ENCODE results near the gene CARMIL3. TPM values are rescaled to one million over a fixed set of nuclear protein-coding genes. Genes with fewer than 3 reads are reported as not detected.

Gene CARMIL3
- total and polyA plus RNA-seq, 2 of the 4 experiments (the other 2 are of a cell fraction), result under 0.01 TPM; not detected in 1

DNA sequence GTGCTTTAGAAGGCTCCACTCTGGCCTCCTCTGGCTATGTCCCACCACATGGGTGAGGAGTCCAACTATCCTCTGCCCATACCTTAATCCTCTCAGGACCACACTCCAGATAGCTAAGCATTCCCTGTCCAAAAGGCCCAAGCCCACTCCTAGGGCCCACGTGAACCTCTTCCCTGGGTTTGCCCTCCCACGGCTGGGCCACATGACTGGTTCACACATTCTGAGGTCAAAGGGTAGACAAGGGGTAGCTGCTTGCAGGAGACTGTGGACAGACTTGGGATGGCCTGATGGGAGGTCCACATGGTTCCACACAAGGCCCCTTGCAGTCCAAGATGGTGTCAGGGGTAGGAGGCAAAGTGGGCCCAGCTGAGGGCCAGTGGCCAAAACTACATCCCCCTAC is 36.3 kb downstream of the CARMIL3 start:
- Histone ChIP-seq H2BK20ac (ENCODE audit: low read depth, low read length) (no peak overlapping the region), H2AK5ac (ENCODE audit: low read depth, low read length) (no peak overlapping the region), H3K27ac (ENCODE audit: insufficient read depth, low read length) (no peak overlapping the region), H2AFZ (replicated peaks; ENCODE audit: low read length, poor library complexity) (no peak overlapping the region), H3K14ac (replicated peaks; ENCODE audit: low read depth, low read length) (no peak overlapping the region), H4K91ac (ENCODE audit: insufficient read depth, low read depth, low read length) (no peak overlapping the region), H3K4me2 (ENCODE audit: low read depth, low read length) (no peak overlapping the region), H4K5ac (ENCODE audit: low read depth, low read length) (no peak overlapping the region), H3K4ac (ENCODE audit: low read depth, low read length) (no peak overlapping the region), H3K4me1 (ENCODE audit: control insufficient read depth, insufficient read depth, low read length) (no peaks in the 10 kb centered on the region), H3K9ac (ENCODE audit: low read depth, low read length) (no peak overlapping the region), H2BK15ac (ENCODE audit: low read depth, low read length) (no peak overlapping the region), H3K4me3 (ENCODE audit: insufficient read depth, low read depth, low read length) (no peak overlapping the region), H2AK9ac (replicated peaks; ENCODE audit: low read depth, low read length, poor library complexity) (no peak overlapping the region), H3K36me3 (ENCODE audit: control insufficient read depth, insufficient read depth, low read length) (no peaks in the 10 kb centered on the region), H3K9me3 (ENCODE audit: control insufficient read depth, insufficient read depth, low read length) (no peaks in the 10 kb centered on the region), H4K8ac (ENCODE audit: low read depth in 2 of 2, low read length in 2 of 2) (no peak overlapping the region), H3K9me1 (ENCODE audit: insufficient read depth, low read length) (0 out of 2 replicates have a peak, but pooled peaks cover 4% of the 10 kb centered on the region), H3K23ac (ENCODE audit: low read depth, low read length) (no peak overlapping the region), H3K79me1 (ENCODE audit: low read depth in 1 of 2, low read length in 2 of 2) (no peaks in the 10 kb centered on the region), H3K56ac (ENCODE audit: extremely low read depth, insufficient read depth, low read length) (no peak overlapping the region), H2BK5ac (ENCODE audit: low read depth, low read length, poor library complexity, severe bottlenecking) (no peak overlapping the region), H3K27me3 (ENCODE audit: control insufficient read depth, insufficient read depth, low read length) (peaks cover 30% of the 10 kb centered on the region), H4K20me1 (ENCODE audit: insufficient read depth, low read length) (no peaks in the 10 kb centered on the region), H2BK120ac (ENCODE audit: low read depth, low read length) (no peak overlapping the region), H3K18ac (ENCODE audit: low read depth, low read length) (no peak overlapping the region)
- DNase-seq (no peak), ATAC-seq (ENCODE audit: low read depth) (no peak)
- 60% methylated on average over 2 of the region's 2 CpGs; no CpG with 5 or more reads in 1 of the 2 experiments for WGBS, 2 experiments (ENCODE audit: extremely low coverage in 2 of 2, insufficient read length in 1 of 2)
- BruUV-seq (replicated peaks), result no TSS peak
- CTCF ChIA-PET, result no interaction called here
- no peak for TF ChIP-seq RCOR1 (IDR thresholded peaks at IDR 0.05; ENCODE audit: insufficient replicate concordance, low read length)
- in situ Hi-C loops (cut with MboI; ENCODE audit: low sequenced_read_pairs) (no loop called here), intact Hi-C loops (cut with micrococcal nuclease) (no loop called here), dilution Hi-C loops (cut with HindIII; ENCODE audit: low sequenced_read_pairs, unreplicated experiment) (no loop called here)
- POLR2A ChIA-PET (ENCODE audit: unreplicated experiment), result no interaction called here

Measured in IMR-90 (cell line).